GM13976 (cell line): ENCODE results near the gene KLF9.

Experiments
- DNase-seq: peaks from one replicate; pipeline ENCODE4 v3.0.0; 2012; ENCODE audit warnings: low spot score
- CTCF ChIP-seq: IDR thresholded peaks from 2 replicates; pipeline ENCODE4 v1.5.1; 2012; ENCODE audit warnings: borderline replicate concordance, mild to moderate bottlenecking; ENCODE audit not compliant: insufficient read depth; ENCODE audit errors: extremely low read depth, missing control alignments, control extremely low read depth
- in situ Hi-C: fragments of 300-500 bp; cut with MboI; formaldehyde crosslinking; loops from one replicate; pipeline ENCODE4 v1.12.0; 2022; ENCODE audit warnings: low sequenced_read_pairs, mixed read lengths, inconsistent platforms; ENCODE audit not compliant: unreplicated experiment

The KLF9 gene

GRCh38 chr9:70413799-70414775 lies at the start of gene KLF9:
KLF9 (minus strand) TSS chr9:70414657; CDS start chr9:70413363, 1,294 bp downstream.
- no peak for TF ChIP-seq CTCF
- DNase-seq: peak; percentile 87
- in situ Hi-C loops: no loop called here

GRCh38 chr9:70463877-70464276 lies 49.4 kb upstream of the KLF9 start:
- in situ Hi-C loops: no loop called here
- DNase-seq: no peak
- no peak for TF ChIP-seq CTCF

GRCh38 chr9:70462300-70462699 lies 47.8 kb upstream of the KLF9 start:
- in situ Hi-C loops: no loop called here
- no peak for TF ChIP-seq CTCF
- no peak for DNase-seq

- no peak for TF ChIP-seq CTCF
- in situ Hi-C loops: no loop called here
- DNase-seq: no peak
These were observed 42.8 kb upstream of the KLF9 start for GRCh38 chr9:70457235-70457634.

GRCh38 chr9:70455993-70456704 lies 41.7 kb upstream of the KLF9 start:
- in situ Hi-C loops: no loop called here
- TF ChIP-seq CTCF: no peak
- DNase-seq: no peak

GRCh38 chr9:70452365-70452764 lies 37.9 kb upstream of the KLF9 start:
- in situ Hi-C loops: no loop called here
- DNase-seq: no peak
- no peak for TF ChIP-seq CTCF
